Chondrocyte (in vitro differentiated cells): ENCODE results near the gene PCCA. TPM values are rescaled to one million over a fixed set of nuclear protein-coding genes. Genes with fewer than 3 reads are reported as not detected.

Experiments used
- DNase-seq: peaks from one replicate; pipeline ENCODE4 v3.0.0; 2021; ENCODE audit warnings: mixed read lengths, low spot score
- H3K27ac Mint-ChIP-seq: one replicate; pipeline ENCODE4 v1.8.0; 2021; ENCODE audit warnings: mild to moderate bottlenecking, moderate library complexity, mixed read lengths; ENCODE audit not compliant: unreplicated experiment
- H3K27me3 Mint-ChIP-seq: 2 replicates; pipeline ENCODE4 v1.8.0; 2021; ENCODE audit warnings: low read depth, mixed read lengths
- H3K36me3 Mint-ChIP-seq: 2 replicates; pipeline ENCODE4 v1.8.0; 2021; ENCODE audit warnings: low read depth, mixed read lengths
- H3K4me1 Mint-ChIP-seq: 2 replicates; pipeline ENCODE4 v1.8.0; 2021; ENCODE audit warnings: low read depth, mild to moderate bottlenecking, mixed read lengths
- H3K4me3 Mint-ChIP-seq: one replicate; pipeline ENCODE4 v1.8.0; 2021; ENCODE audit warnings: mild to moderate bottlenecking, moderate library complexity, mixed read lengths; ENCODE audit not compliant: unreplicated experiment
- H3K9me3 Mint-ChIP-seq: 2 replicates; pipeline ENCODE4 v1.8.0; 2021; ENCODE audit warnings: low read depth, mixed read lengths
- CTCF ChIP-seq: fragments of 200-600 bp; sonication (generic); IDR thresholded peaks from 2 replicates; pipeline ENCODE4 v1.5.0; 2021; ENCODE audit warnings: antibody characterized with exemption, mild to moderate bottlenecking, moderate library complexity
- total RNA-seq: library from RNA; stranded (reverse); gene quantifications from 3 replicates; pipeline ENCODE4 v1.2.1, GENCODE V29; 2021

Gene PCCA
- total RNA-seq, 1 donor from 2014 or later = 15.1 TPM

GRCh38 chr13:100512422-100512821, 423.5 kb downstream of the PCCA start:
- no peak for TF ChIP-seq CTCF

GRCh38 chr13:100513171-100513570, 424.3 kb downstream of the PCCA start:
- TF ChIP-seq CTCF = no peak

More at GRCh38 chr13:100512422-100512821, 423.5 kb downstream of the PCCA start:
- Mint-ChIP-seq H3K9me3 (no peaks in the 10 kb centered on the region), H3K27ac (peak overlapping the region; percentile 13), H3K36me3 (no peaks in the 10 kb centered on the region), H3K4me3 (no peak overlapping the region), H3K27me3 (no peaks in the 10 kb centered on the region), H3K4me1 (peaks cover 35% of the 10 kb centered on the region)
- no peak for DNase-seq

GRCh38 chr13:100513987-100514670, 425.2 kb downstream of the PCCA start:
- Mint-ChIP-seq H3K27ac (peak overlapping the region; percentile 29), H3K4me3 (no peak overlapping the region)
- DNase-seq = no peak

More at GRCh38 chr13:100513171-100513570, 424.3 kb downstream of the PCCA start:
- Mint-ChIP-seq H3K36me3 (no peaks in the 10 kb centered on the region), H3K4me3 (no peak overlapping the region), H3K9me3 (no peaks in the 10 kb centered on the region), H3K27ac (peak overlapping the region; percentile 86), H3K27me3 (no peaks in the 10 kb centered on the region), H3K4me1 (peaks cover 35% of the 10 kb centered on the region)
- no peak for DNase-seq

GRCh38 chr13:100514788-100515409, 426.0 kb downstream of the PCCA start:
- peaks cover 32% of the 10 kb centered on the region for H3K4me1 Mint-ChIP-seq
- no peaks in the 10 kb centered on the region for H3K36me3 Mint-ChIP-seq
- no peak overlapping the region for H3K4me3 Mint-ChIP-seq
- no peak overlapping the region for H3K27ac Mint-ChIP-seq
- H3K9me3 Mint-ChIP-seq = no peaks in the 10 kb centered on the region
- DNase-seq = no peak
- no peaks in the 10 kb centered on the region for H3K27me3 Mint-ChIP-seq
- peak; percentile 99 for TF ChIP-seq CTCF

More at GRCh38 chr13:100513987-100514670, 425.2 kb downstream of the PCCA start:
- Mint-ChIP-seq H3K9me3 (no peaks in the 10 kb centered on the region), H3K27me3 (no peaks in the 10 kb centered on the region), H3K36me3 (no peaks in the 10 kb centered on the region), H3K4me1 (peaks cover 32% of the 10 kb centered on the region)
- no peak for TF ChIP-seq CTCF

- no peak overlapping the region for H3K27ac Mint-ChIP-seq
- no peaks in the 10 kb centered on the region for H3K27me3 Mint-ChIP-seq
- no peak for TF ChIP-seq CTCF
- H3K9me3 Mint-ChIP-seq = no peaks in the 10 kb centered on the region
- no peak overlapping the region for H3K4me3 Mint-ChIP-seq
- no peak for DNase-seq
- H3K4me1 Mint-ChIP-seq = peaks cover 32% of the 10 kb centered on the region
- no peaks in the 10 kb centered on the region for H3K36me3 Mint-ChIP-seq
Measured at GRCh38 chr13:100515410-100515800, 426.5 kb downstream of the PCCA start.
